OCI-LY3 (cell line): ENCODE measurements around the gene CCDC12.

Experiments
- CTCF ChIP-seq: fragments of 200-600, 300-600 bp; sonication (generic); IDR thresholded peaks from 2 replicates; pipeline ENCODE4 v1.5.1; 2014; ENCODE audit warnings: antibody characterized with exemption, low read length, low read depth
- EZH2phosphoT487 ChIP-seq: fragments of 200-600 bp; shearing (Covaris generic); IDR thresholded peaks from 2 replicates; pipeline ENCODE4 v1.6.1; 2018; ENCODE audit warnings: antibody characterized with exemption, mixed run types, low read depth

GRCh38 chr3:46958467-46959160 is 17.9 kb downstream of the CCDC12 start:
- TF ChIP-seq CTCF: no peak
- TF ChIP-seq EZH2phosphoT487: no peak
